CD4-positive, alpha-beta T cell (primary cell): ENCODE data around the gene CASZ1. TPM values are rescaled to one million over a fixed set of nuclear protein-coding genes. Genes with fewer than 3 reads are reported as not detected.

Experiments
- ATAC-seq: fragments of 200-7000 bp; cut with Tn5 transposase; one replicate; pipeline ENCODE4 v1.10.0; 2022; ENCODE audit warnings: mild to moderate bottlenecking; ENCODE audit not compliant: poor library complexity
- CTCF ChIA-PET: fragments of 350-600 bp; sonication (Branson Sonifier 250); formaldehyde crosslinking; loops from one replicate; lab custom pipeline; 2021; ENCODE audit warnings: antibody characterized with exemption, inconsistent platforms; lab: Charles Lee
- POLR2A ChIA-PET: fragments of 350-600 bp; sonication (Branson Sonifier 250); formaldehyde crosslinking; loops from one replicate; lab custom pipeline; 2021; ENCODE audit warnings: antibody characterized with exemption, inconsistent platforms; lab: Charles Lee
- DNase-seq, 14 experiments: peaks; one replicate each; pipeline ENCODE4 v3.0.0-alpha.2; 2013 to 2020; ENCODE audit warnings: mixed read lengths in 2 of 14
- H3K27ac ChIP-seq, 2 donors: one replicate each; pipeline versions ENCODE4 v1.5.1 to v1.7.0; 2013; ENCODE audit warnings: low read length in 2 of 2, low read depth in 1 of 2, mild to moderate bottlenecking in 1 of 2
- H3K27me3 ChIP-seq, 2 experiments: 1 replicate in 1 of 2; 2 replicates in 1 of 2; pipeline versions ENCODE4 v1.6.1 to v1.7.0; 2013; ENCODE audit warnings: low read length in 2 of 2, control low read depth in 1 of 2, mild to moderate bottlenecking in 1 of 2, moderate library complexity in 1 of 2; ENCODE audit not compliant: insufficient read depth in 2 of 2, control insufficient read depth in 1 of 2
- H3K36me3 ChIP-seq: one replicate; pipeline ENCODE4 v1.6.1; 2013; ENCODE audit warnings: low read length, control low read depth; ENCODE audit not compliant: insufficient read depth
- H3K4me1 ChIP-seq: one replicate; pipeline ENCODE4 v1.6.1; 2013; ENCODE audit warnings: low read length, control low read depth; ENCODE audit not compliant: insufficient read depth
- H3K4me3 ChIP-seq: one replicate; pipeline ENCODE4 v1.5.1; 2013; ENCODE audit warnings: mild to moderate bottlenecking, low read length, moderate library complexity
- H3K9me3 ChIP-seq, 2 experiments: 1 replicate in 1 of 2; 2 replicates in 1 of 2; pipeline versions ENCODE4 v1.6.1 to v1.7.0; 2013; ENCODE audit warnings: low read length in 2 of 2, mild to moderate bottlenecking in 2 of 2, control low read depth in 1 of 2, moderate library complexity in 1 of 2; ENCODE audit not compliant: control insufficient read depth in 1 of 2, insufficient read depth in 1 of 2
- H3K27ac Mint-ChIP-seq: one replicate; pipeline ENCODE4 v1.8.0; 2020; ENCODE audit warnings: mixed read lengths
- H3K27me3 Mint-ChIP-seq: one replicate; pipeline ENCODE4 v1.8.0; 2021; ENCODE audit warnings: mixed read lengths
- H3K36me3 Mint-ChIP-seq: one replicate; pipeline ENCODE4 v1.8.0; 2021; ENCODE audit warnings: low read depth, mixed read lengths
- H3K4me1 Mint-ChIP-seq: one replicate; pipeline ENCODE4 v1.8.0; 2021; ENCODE audit warnings: low read depth, mixed read lengths
- H3K4me3 Mint-ChIP-seq: one replicate; pipeline ENCODE4 v1.8.0; 2020; ENCODE audit warnings: mild to moderate bottlenecking, mixed read lengths
- H3K9me3 Mint-ChIP-seq: one replicate; pipeline ENCODE4 v1.8.0; 2020; ENCODE audit warnings: mixed read lengths
- CTCF ChIP-seq: fragments of 200-600 bp; IDR thresholded peaks from one replicate; pipeline ENCODE4 v1.8.0; 2022; ENCODE audit warnings: antibody characterized with exemption, mild to moderate bottlenecking
- intact Hi-C, 2 experiments: fragments of 100-400 bp; cut with DNase I in 1 of 2; cut with micrococcal nuclease in 1 of 2; formaldehyde crosslinking; loops; one replicate each; pipeline versions ENCODE4 v1.15.1 to v1.9.0; 2023 to 2025; cut with DNase I, micrococcal nuclease
- total RNA-seq, 174 experiments: library from RNA in 2 of 174; stranded (reverse) in 2 of 174; gene quantifications; one replicate each; pipeline ENCODE4 v1.2.3 and lab custom pipeline; 2021 to 2026

Gene CASZ1
- total RNA-seq, 2 experiments from 2014 or later = 21.8 to 22.8 TPM

GRCh38 chr1:10673109-10673711, 123.2 kb downstream of the CASZ1 start:
- no peak overlapping the region for H3K27ac ChIP-seq
- intact Hi-C loops = no loop called here
- no peaks in the 10 kb centered on the region for H3K4me1 ChIP-seq
- no peaks in the 10 kb centered on the region for H3K9me3 ChIP-seq
- H3K27me3 Mint-ChIP-seq = no peaks in the 10 kb centered on the region
- ATAC-seq (no peak), DNase-seq (no peak)
- no peaks in the 10 kb centered on the region for H3K36me3 Mint-ChIP-seq
- no peak overlapping the region for H3K4me3 Mint-ChIP-seq
- TF ChIP-seq CTCF = no peak
- H3K27me3 ChIP-seq = no peaks in the 10 kb centered on the region
- ChIA-PET CTCF (no interaction called here), POLR2A (no interaction called here)
- H3K9me3 Mint-ChIP-seq = no peaks in the 10 kb centered on the region
- H3K27ac Mint-ChIP-seq = no peak overlapping the region
- H3K4me3 ChIP-seq = no peak overlapping the region
- H3K36me3 ChIP-seq = no peaks in the 10 kb centered on the region
- no peaks in the 10 kb centered on the region for H3K4me1 Mint-ChIP-seq

GRCh38 chr1:10672343-10673050, 123.9 kb downstream of the CASZ1 start:
- no peak overlapping the region for H3K27ac ChIP-seq
- ATAC-seq (no peak), DNase-seq (no peak)
- Mint-ChIP-seq H3K4me1 (no peaks in the 10 kb centered on the region), H3K4me3 (no peak overlapping the region), H3K27ac (no peak overlapping the region), H3K27me3 (no peaks in the 10 kb centered on the region), H3K36me3 (no peaks in the 10 kb centered on the region), H3K9me3 (no peaks in the 10 kb centered on the region)
- ChIA-PET CTCF (no interaction called here), POLR2A (no interaction called here)
- no peak for TF ChIP-seq CTCF
- H3K36me3 ChIP-seq = no peaks in the 10 kb centered on the region
- no peak overlapping the region for H3K4me3 ChIP-seq
- no peaks in the 10 kb centered on the region for H3K27me3 ChIP-seq
- H3K9me3 ChIP-seq = no peaks in the 10 kb centered on the region
- no peaks in the 10 kb centered on the region for H3K4me1 ChIP-seq
- intact Hi-C loops = no loop called here

GRCh38 chr1:10671622-10672342, 124.7 kb downstream of the CASZ1 start:
- DNase-seq = no peak
- H3K36me3 ChIP-seq = no peaks in the 10 kb centered on the region
- H3K4me1 ChIP-seq = no peaks in the 10 kb centered on the region
- intact Hi-C loops = no loop called here
- CTCF ChIA-PET = no interaction called here
- no peak for ATAC-seq
- Mint-ChIP-seq H3K4me1 (no peaks in the 10 kb centered on the region), H3K4me3 (no peak overlapping the region), H3K9me3 (no peaks in the 10 kb centered on the region), H3K27me3 (no peaks in the 10 kb centered on the region), H3K27ac (no peak overlapping the region), H3K36me3 (no peaks in the 10 kb centered on the region)
- H3K4me3 ChIP-seq = no peak overlapping the region
- no peaks in the 10 kb centered on the region for H3K9me3 ChIP-seq
- POLR2A ChIA-PET = no interaction called here
- no peak for TF ChIP-seq CTCF
- no peak overlapping the region for H3K27ac ChIP-seq
- H3K27me3 ChIP-seq = no peaks in the 10 kb centered on the region
